HepG2 (cell line): Measurements from ENCODE around the gene NHSL1. TPM values are rescaled to one million over a fixed set of nuclear protein-coding genes. Genes with fewer than 3 reads are reported as not detected.

Experiments used
- ATAC-seq: fragments of 200-7000 bp; cut with Tn5 transposase; 3 replicates; pipeline ENCODE4 v1.9.1; 2020; ENCODE audit warnings: mild to moderate bottlenecking, moderate library complexity
- BruUV-seq: library from RNA; stranded (reverse); fragments of 400-500 nt; replicated peaks from 2 replicates; lab custom pipeline; 2021; lab: Mats Ljungman, UMichigan
- CTCF ChIA-PET: fragments of 300-600 bp; formaldehyde crosslinking; extraction: SDS; loops from one replicate; lab custom pipeline; 2021; ENCODE audit warnings: low total read pairs, inconsistent platforms, low intra/inter-chr PET ratio; lab: Yijun Ruan, JAX
- POLR2A ChIA-PET: fragments of 350-600 bp; sonication (Branson Sonifier 250); formaldehyde crosslinking; loops from one replicate; lab custom pipeline; 2020; ENCODE audit warnings: antibody characterized with exemption, inconsistent platforms; lab: Yijun Ruan, JAX
- DNase-seq: peaks from one replicate; pipeline ENCODE4 v3.0.0-alpha.2; 2015; ENCODE audit warnings: low spot score
- FAIRE-seq: peaks from 3 replicates; lab custom pipeline; 2011; peaks lifted over from hg19 to GRCh38; lab: Jason Lieb, UNC
- H2AFZ ChIP-seq: one replicate; pipeline ENCODE4 v1.6.1; 2011; ENCODE audit warnings: low read length, inconsistent platforms
- H3K27ac ChIP-seq: fragments of 300-600 bp; 3 replicates; pipeline ENCODE4 v1.8.0; 2011; ENCODE audit warnings: mixed run types, mild to moderate bottlenecking, mixed read lengths, low read length, inconsistent platforms; ENCODE audit not compliant: insufficient read depth; ENCODE audit errors: extremely low read length
- H3K27me3 ChIP-seq, 2 experiments: fragments of 200-600 bp in 1 of 2; 2 replicates in 1 of 2; 3 replicates in 1 of 2; pipeline versions ENCODE4 v1.6.0 to v1.8.0; 2011; ENCODE audit warnings: low read length in 2 of 2, mild to moderate bottlenecking in 2 of 2, moderate library complexity in 2 of 2, inconsistent platforms in 1 of 2; ENCODE audit not compliant: insufficient read depth in 2 of 2, control insufficient read depth in 1 of 2
- H3K36me3 ChIP-seq, 2 experiments: fragments of 200-600 bp in 1 of 2; replicated peaks in 1 of 2; 2 replicates in 1 of 2; 3 replicates in 1 of 2; pipeline versions ENCODE4 v1.5.1 to v1.8.0; 2011; ENCODE audit warnings: low read length in 2 of 2, inconsistent platforms in 1 of 2; ENCODE audit not compliant: insufficient read depth in 2 of 2, control insufficient read depth in 1 of 2
- H3K4me1 ChIP-seq: 2 replicates; pipeline ENCODE4 v1.5.1; 2012; ENCODE audit warnings: low read length, inconsistent platforms; ENCODE audit not compliant: insufficient read depth
- H3K4me2 ChIP-seq: 2 replicates; pipeline ENCODE4 v1.6.0; 2011; ENCODE audit warnings: low read depth, low read length, inconsistent platforms
- H3K4me3 ChIP-seq, 3 experiments: fragments of 200-600 bp in 1 of 3; sonication (generic), shearing (Covaris generic) in 1 of 3; replicated peaks in 1 of 3; 2 replicates each; pipeline ENCODE4 v1.5.1; 2011 to 2016; ENCODE audit warnings: low read length in 3 of 3, inconsistent platforms in 2 of 3, low read depth in 2 of 3, mild to moderate bottlenecking in 2 of 3, control low read depth in 1 of 3, mixed read lengths in 1 of 3; ENCODE audit not compliant: insufficient read depth in 1 of 3
- H3K79me2 ChIP-seq: one replicate; pipeline ENCODE4 v1.6.1; 2011; ENCODE audit warnings: low read length, inconsistent platforms; ENCODE audit not compliant: insufficient read depth
- H3K9ac ChIP-seq: 2 replicates; pipeline ENCODE4 v1.6.0; 2011; ENCODE audit warnings: mild to moderate bottlenecking, low read depth, low read length, inconsistent platforms; ENCODE audit not compliant: insufficient read depth
- H3K9me3 ChIP-seq: 2 replicates; pipeline ENCODE4 v1.5.1; 2012; ENCODE audit warnings: mild to moderate bottlenecking, low read length
- H4K20me1 ChIP-seq: 2 replicates; pipeline ENCODE4 v1.6.0; 2011; ENCODE audit warnings: inconsistent platforms, mild to moderate bottlenecking, low read length, moderate library complexity; ENCODE audit not compliant: insufficient read depth
- ARID5B ChIP-seq: IDR thresholded peaks from 2 replicates; pipeline ENCODE4 v1.4.0; 2020; ENCODE audit warnings: mild to moderate bottlenecking, missing genetic modification reagents
- KDM4B ChIP-seq: sonication (generic); formaldehyde crosslinking; IDR thresholded peaks from 2 replicates; pipeline ENCODE4 v1.4.0; 2020; ENCODE audit warnings: missing genetic modification reagents
- MBD4 ChIP-seq: IDR thresholded peaks from 2 replicates; pipeline ENCODE4 v1.6.1; 2012; ENCODE audit warnings: low read length, inconsistent platforms, borderline replicate concordance
- MTF2 ChIP-seq: sonication (generic); formaldehyde crosslinking; IDR thresholded peaks from 2 replicates; pipeline ENCODE4 v1.5.0; 2020; ENCODE audit warnings: missing genetic modification reagents, borderline replicate concordance
- RAD51 ChIP-seq: fragments of 450-650 bp; IDR thresholded peaks from 2 replicates; pipeline ENCODE4 v1.6.1; 2016; ENCODE audit warnings: borderline replicate concordance
- RBFOX2 ChIP-seq: fragments of 200-400 bp; formaldehyde crosslinking; IDR thresholded peaks from 2 replicates; pipeline ENCODE4 v1.6.1; 2017; ENCODE audit warnings: low read depth, mild to moderate bottlenecking, low read length
- RXRB ChIP-seq: IDR thresholded peaks from 2 replicates; pipeline ENCODE4 v1.6.1; 2016; ENCODE audit warnings: borderline replicate concordance, missing genetic modification reagents, missing compliant biosample characterization
- SP2 ChIP-seq: sonication (generic); formaldehyde crosslinking; IDR thresholded peaks from 2 replicates; pipeline ENCODE4 v1.5.1; 2020; ENCODE audit warnings: mild to moderate bottlenecking, missing genetic modification reagents
- ZNF260 ChIP-seq: sonication (generic); formaldehyde crosslinking; IDR thresholded peaks from 2 replicates; pipeline ENCODE4 v1.4.0; 2020; ENCODE audit warnings: missing genetic modification reagents, low read depth, mild to moderate bottlenecking, borderline replicate concordance
- ZNF431 ChIP-seq: sonication (generic); formaldehyde crosslinking; IDR thresholded peaks from 2 replicates; pipeline ENCODE4 v1.9.0; 2022; ENCODE audit warnings: missing genetic modification reagents, low read depth, mild to moderate bottlenecking, borderline replicate concordance
- ZNF792 ChIP-seq: IDR thresholded peaks from 2 replicates; pipeline ENCODE4 v1.6.1; 2016
- ZSCAN21 ChIP-seq: sonication (generic); formaldehyde crosslinking; IDR thresholded peaks from 2 replicates; pipeline ENCODE4 v1.8.0; 2022; ENCODE audit warnings: mild to moderate bottlenecking, missing genetic modification reagents, moderate library complexity, borderline replicate concordance
- ZSCAN30 ChIP-seq: sonication (generic); formaldehyde crosslinking; IDR thresholded peaks from 2 replicates; pipeline ENCODE4 v1.5.0; 2020; ENCODE audit warnings: mild to moderate bottlenecking, missing genetic modification reagents
- WGBS: methylation state at CpG from one replicate; pipeline ENCODE4 v1.1.6; 2017; ENCODE audit warnings: low lambda C conversion rate; 5-methylcytosine and 5-hydroxymethylcytosine counted together
- in situ Hi-C: cut with HindIII; loops from 2 replicates; pipeline ENCODE4 v1.10.0; 2017; ENCODE audit warnings: low pct_unique_long_range_greater_than_20kb; ENCODE audit not compliant: extremely low pct_ligation_motif_present
- intact Hi-C: fragments of 100-400 bp; cut with micrococcal nuclease; formaldehyde crosslinking; loops from one replicate; pipeline ENCODE4 v1.10.0; 2022; ENCODE audit not compliant: unreplicated experiment
- polyA plus RNA-seq, 8 experiments: library from polyadenylated mRNA; depleted of rRNA in 3 of 8; stranded (reverse) in 7 of 8; unstranded in 1 of 8; fragments of >200 nt; fragmentation: Illumina TruSeq in 4 of 8; extraction: Trizol in 4 of 8; gene quantifications; 2 replicates each; pipeline versions ENCODE4 v1.2.1 to v1.2.3, GENCODE V29; 2011 to 2016; ENCODE audit warnings: low read depth in 4 of 8, missing spikeins in 1 of 8, mixed read lengths in 1 of 8; ENCODE audit not compliant: insufficient read depth in 1 of 8
- total RNA-seq, 5 experiments: library from RNA; depleted of rRNA; stranded (reverse); fragments of >200 nt; fragmentation: Illumina TruSeq; extraction: Trizol; gene quantifications; 2 replicates each; pipeline ENCODE4 v1.2.3, GENCODE V29; 2016; ENCODE audit warnings: low read depth in 1 of 5
- TF ChIP-seq, protein P1 (sequence below): sonication (generic); formaldehyde crosslinking; IDR thresholded peaks from 2 replicates; pipeline ENCODE4 v1.8.1; 2023; ENCODE audit warnings: mild to moderate bottlenecking, missing genetic modification reagents
- TF ChIP-seq, protein P2 (sequence below): sonication (generic); formaldehyde crosslinking; IDR thresholded peaks from 2 replicates; pipeline ENCODE4 v1.5.0; 2020; ENCODE audit warnings: mild to moderate bottlenecking, missing genetic modification reagents, borderline replicate concordance

NHSL1 gene
- total and polyA plus RNA-seq, 2 of the 13 experiments (the other 11 are each of a cell fraction or from before 2014, with no cell fraction given), result 24.9 to 53.6 TPM

GRCh38 chr6:138517635-138518034 lies 18.3 kb upstream of the NHSL1 start:
- Histone ChIP-seq H3K4me1 (peaks cover 32% of the 10 kb centered on the region), H3K9me3 (peaks cover 5% of the 10 kb centered on the region), H3K36me3 (no peaks in the 10 kb centered on the region; a peak in 1 of 5 replicates), H3K4me3 (no peak overlapping the region), H3K9ac (no peak overlapping the region), H3K79me2 (peaks cover 63% of the 10 kb centered on the region), H2AFZ (no peak overlapping the region), H3K4me2 (no peak overlapping the region), H3K27ac (no peak overlapping the region), H4K20me1 (no peaks in the 10 kb centered on the region), H3K27me3 (no peaks in the 10 kb centered on the region)
- intact Hi-C loops, result loop anchor here (5.0 kb wide), 1 partner anchor 250 kb away; no protein-coding TSS in a partner anchor
- POLR2A ChIA-PET, result interaction anchor here (0.7 to 1.5 kb wide), 2 partner anchors 55 to 87 kb away, joined by 3 to 5 read pairs; no protein-coding TSS in a partner anchor
- 94% methylated on average over 3 of the region's 3 CpGs for WGBS
- CTCF ChIA-PET, result interaction anchor here (0.7 to 4.8 kb wide), 6 partner anchors 9 to 401 kb away, joined by 3 to 31 read pairs (median 3); no protein-coding TSS in a partner anchor
- BruUV-seq, result no TSS peak
- in situ Hi-C loops, result no loop called here
- peak; percentile 78 for DNase-seq
- peak; percentile 96 for ATAC-seq
- FAIRE-seq, result peak; percentile 93
- TF ChIP-seq ZSCAN30 (no peak), SP2 (CRISPR knock-in tag) (no peak), ZNF792 (no peak), RBFOX2 (no peak), MBD4 (no peak), ZNF260 (no peak), RAD51 (no peak), ZSCAN21 (no peak), ARID5B (CRISPR knock-in tag) (peak; percentile 33; the same call in 1 of the 2 replicates), ZNF431 (CRISPR knock-in tag) (no peak), KDM4B (CRISPR knock-in tag) (0 out of 2 replicates have a peak, but pooled peaks have one; percentile 46), MTF2 (CRISPR knock-in tag) (no peak), RXRB (CRISPR knock-in tag) (peak; percentile 22; the same call in 1 of the 2 replicates)
- TF ChIP-seq, protein P1, sequence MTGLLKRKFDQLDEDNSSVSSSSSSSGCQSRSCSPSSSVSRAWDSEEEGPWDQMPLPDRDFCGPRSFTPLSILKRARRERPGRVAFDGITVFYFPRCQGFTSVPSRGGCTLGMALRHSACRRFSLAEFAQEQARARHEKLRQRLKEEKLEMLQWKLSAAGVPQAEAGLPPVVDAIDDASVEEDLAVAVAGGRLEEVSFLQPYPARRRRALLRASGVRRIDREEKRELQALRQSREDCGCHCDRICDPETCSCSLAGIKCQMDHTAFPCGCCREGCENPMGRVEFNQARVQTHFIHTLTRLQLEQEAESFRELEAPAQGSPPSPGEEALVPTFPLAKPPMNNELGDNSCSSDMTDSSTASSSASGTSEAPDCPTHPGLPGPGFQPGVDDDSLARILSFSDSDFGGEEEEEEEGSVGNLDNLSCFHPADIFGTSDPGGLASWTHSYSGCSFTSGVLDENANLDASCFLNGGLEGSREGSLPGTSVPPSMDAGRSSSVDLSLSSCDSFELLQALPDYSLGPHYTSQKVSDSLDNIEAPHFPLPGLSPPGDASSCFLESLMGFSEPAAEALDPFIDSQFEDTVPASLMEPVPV (CRISPR knock-in tag), result no peak
- TF ChIP-seq, protein P2, sequence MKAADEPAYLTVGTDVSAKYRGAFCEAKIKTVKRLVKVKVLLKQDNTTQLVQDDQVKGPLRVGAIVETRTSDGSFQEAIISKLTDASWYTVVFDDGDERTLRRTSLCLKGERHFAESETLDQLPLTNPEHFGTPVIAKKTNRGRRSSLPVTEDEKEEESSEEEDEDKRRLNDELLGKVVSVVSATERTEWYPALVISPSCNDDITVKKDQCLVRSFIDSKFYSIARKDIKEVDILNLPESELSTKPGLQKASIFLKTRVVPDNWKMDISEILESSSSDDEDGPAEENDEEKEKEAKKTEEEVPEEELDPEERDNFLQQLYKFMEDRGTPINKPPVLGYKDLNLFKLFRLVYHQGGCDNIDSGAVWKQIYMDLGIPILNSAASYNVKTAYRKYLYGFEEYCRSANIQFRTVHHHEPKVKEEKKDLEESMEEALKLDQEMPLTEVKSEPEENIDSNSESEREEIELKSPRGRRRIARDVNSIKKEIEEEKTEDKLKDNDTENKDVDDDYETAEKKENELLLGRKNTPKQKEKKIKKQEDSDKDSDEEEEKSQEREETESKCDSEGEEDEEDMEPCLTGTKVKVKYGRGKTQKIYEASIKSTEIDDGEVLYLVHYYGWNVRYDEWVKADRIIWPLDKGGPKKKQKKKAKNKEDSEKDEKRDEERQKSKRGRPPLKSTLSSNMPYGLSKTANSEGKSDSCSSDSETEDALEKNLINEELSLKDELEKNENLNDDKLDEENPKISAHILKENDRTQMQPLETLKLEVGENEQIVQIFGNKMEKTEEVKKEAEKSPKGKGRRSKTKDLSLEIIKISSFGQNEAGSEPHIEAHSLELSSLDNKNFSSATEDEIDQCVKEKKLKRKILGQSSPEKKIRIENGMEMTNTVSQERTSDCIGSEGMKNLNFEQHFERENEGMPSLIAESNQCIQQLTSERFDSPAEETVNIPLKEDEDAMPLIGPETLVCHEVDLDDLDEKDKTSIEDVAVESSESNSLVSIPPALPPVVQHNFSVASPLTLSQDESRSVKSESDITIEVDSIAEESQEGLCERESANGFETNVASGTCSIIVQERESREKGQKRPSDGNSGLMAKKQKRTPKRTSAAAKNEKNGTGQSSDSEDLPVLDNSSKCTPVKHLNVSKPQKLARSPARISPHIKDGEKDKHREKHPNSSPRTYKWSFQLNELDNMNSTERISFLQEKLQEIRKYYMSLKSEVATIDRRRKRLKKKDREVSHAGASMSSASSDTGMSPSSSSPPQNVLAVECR, result no peak
